ENCODE measurements around the gene NLRC4.

Gene NLRC4

DNA sequence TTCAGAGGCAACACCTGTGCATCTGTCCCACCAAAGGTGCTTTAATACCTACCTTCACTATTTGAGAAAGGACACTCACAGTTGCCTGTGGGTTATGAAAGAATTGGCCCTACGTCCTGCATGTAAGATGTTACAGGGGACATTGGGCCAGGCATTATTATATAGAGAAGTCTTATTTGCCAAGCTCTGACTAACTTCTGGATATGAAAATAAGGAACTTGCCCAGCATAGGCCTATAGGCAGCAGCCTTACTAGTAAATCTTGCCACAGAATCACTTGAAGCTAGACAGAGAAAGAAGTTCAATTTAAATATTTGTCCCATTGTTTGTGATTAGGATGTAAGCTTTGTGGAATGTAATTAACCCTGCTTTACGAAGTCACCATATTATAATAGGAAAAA is 41.7 kb downstream of the NLRC4 start:
- Histone ChIP-seq H3K9ac (ENCODE audit: low read length) (no peak overlapping the region), H4K20me1 (ENCODE audit: low read depth, low read length) (no peaks in the 10 kb centered on the region), H3K36me3 (ENCODE audit: low read length) (peaks cover 7% of the 10 kb centered on the region; the same call in 1 of the 2 replicates), H3K79me2 (ENCODE audit: insufficient read depth, low read length) (no peaks in the 10 kb centered on the region), H3F3A (ENCODE audit: insufficient read depth) (peaks cover 5% of the 10 kb centered on the region; the same call in 1 of the 2 replicates), H3K9me2 (replicated peaks; ENCODE audit: insufficient read depth, low read length) (no peaks in the 10 kb centered on the region), H3K9me3 (ENCODE audit: insufficient read depth, low read length) (no peaks in the 10 kb centered on the region), H3K27ac (ENCODE audit: low read depth, low read length) (no peak overlapping the region), H3K27me3 (ENCODE audit: low read length) (no peaks in the 10 kb centered on the region), H3K4me3 (ENCODE audit: insufficient read depth, low read length, poor library complexity, severe bottlenecking) (no peak overlapping the region), H2AFZ (ENCODE audit: low read depth, low read length, severe bottlenecking) (no peak overlapping the region), H3K4me2 (ENCODE audit: low read depth, low read length, poor library complexity, severe bottlenecking) (no peak overlapping the region)
- TF ChIP-seq EZH2phosphoT487 (conservative IDR thresholded peaks at IDR 0.05; ENCODE audit: low read length), result no peak
- TF ChIP-seq, protein P1, sequence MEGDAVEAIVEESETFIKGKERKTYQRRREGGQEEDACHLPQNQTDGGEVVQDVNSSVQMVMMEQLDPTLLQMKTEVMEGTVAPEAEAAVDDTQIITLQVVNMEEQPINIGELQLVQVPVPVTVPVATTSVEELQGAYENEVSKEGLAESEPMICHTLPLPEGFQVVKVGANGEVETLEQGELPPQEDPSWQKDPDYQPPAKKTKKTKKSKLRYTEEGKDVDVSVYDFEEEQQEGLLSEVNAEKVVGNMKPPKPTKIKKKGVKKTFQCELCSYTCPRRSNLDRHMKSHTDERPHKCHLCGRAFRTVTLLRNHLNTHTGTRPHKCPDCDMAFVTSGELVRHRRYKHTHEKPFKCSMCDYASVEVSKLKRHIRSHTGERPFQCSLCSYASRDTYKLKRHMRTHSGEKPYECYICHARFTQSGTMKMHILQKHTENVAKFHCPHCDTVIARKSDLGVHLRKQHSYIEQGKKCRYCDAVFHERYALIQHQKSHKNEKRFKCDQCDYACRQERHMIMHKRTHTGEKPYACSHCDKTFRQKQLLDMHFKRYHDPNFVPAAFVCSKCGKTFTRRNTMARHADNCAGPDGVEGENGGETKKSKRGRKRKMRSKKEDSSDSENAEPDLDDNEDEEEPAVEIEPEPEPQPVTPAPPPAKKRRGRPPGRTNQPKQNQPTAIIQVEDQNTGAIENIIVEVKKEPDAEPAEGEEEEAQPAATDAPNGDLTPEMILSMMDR (IDR thresholded peaks at IDR 0.05; ENCODE audit: insufficient read depth, low read length, poor library complexity, severe bottlenecking), result no peak

DNA sequence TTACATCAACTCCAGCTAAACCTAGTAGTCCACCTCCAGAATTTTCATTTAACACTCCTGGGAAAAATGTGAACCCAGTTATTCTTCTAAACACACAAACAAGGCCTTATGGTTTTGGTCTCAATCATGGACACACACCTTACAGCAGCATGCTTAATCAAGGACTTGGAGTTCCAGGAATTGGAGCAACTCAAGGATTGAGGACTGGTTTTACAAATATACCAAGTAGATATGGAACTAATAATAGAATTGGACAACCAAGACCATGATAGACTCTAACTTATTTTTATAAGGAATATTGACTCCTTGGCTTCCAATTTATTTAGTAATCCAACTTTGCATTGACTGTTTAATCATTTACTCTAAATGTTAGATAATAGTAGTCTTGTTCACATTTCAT is 44.2 kb downstream of the NLRC4 start:
- peaks cover 7% of the 10 kb centered on the region; the same call in 1 of the 2 replicates for H3K36me3 ChIP-seq (ENCODE audit: low read length)

DNA sequence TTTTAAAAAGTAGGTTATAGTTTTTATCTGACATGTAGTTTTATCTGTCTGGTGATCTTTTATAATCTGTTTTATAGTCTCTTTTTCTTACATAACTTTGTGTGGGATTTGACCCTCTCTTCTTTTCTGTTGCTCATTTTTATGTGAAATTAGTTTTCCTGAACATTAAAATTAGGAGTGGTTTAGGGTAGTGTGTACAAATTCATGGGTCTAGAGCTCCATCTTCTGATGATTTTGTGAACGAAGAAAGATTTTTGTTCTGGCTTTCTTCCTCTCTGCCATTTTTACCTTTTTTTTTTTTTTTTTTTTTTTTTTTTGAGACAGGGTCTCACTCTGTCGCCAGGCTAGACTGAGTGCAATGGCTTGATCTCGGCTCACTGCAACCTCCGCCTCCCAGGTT is 52.4 kb downstream of the NLRC4 start:
- Histone ChIP-seq H3K36me3 (ENCODE audit: low read length) (no peaks in the 10 kb centered on the region), H3F3A (ENCODE audit: insufficient read depth) (no peaks in the 10 kb centered on the region), H3K27me3 (ENCODE audit: low read length) (no peaks in the 10 kb centered on the region), H3K79me2 (ENCODE audit: insufficient read depth, low read length) (no peaks in the 10 kb centered on the region), H4K20me1 (ENCODE audit: low read depth, low read length) (no peaks in the 10 kb centered on the region), H3K9me2 (replicated peaks; ENCODE audit: insufficient read depth, low read length) (no peaks in the 10 kb centered on the region), H3K4me3 (ENCODE audit: insufficient read depth, low read length, poor library complexity, severe bottlenecking) (no peak overlapping the region), H3K9ac (ENCODE audit: low read length) (no peak overlapping the region), H3K4me2 (ENCODE audit: low read depth, low read length, poor library complexity, severe bottlenecking) (no peak overlapping the region), H3K9me3 (ENCODE audit: insufficient read depth, low read length) (no peaks in the 10 kb centered on the region), H2AFZ (ENCODE audit: low read depth, low read length, severe bottlenecking) (no peak overlapping the region), H3K27ac (ENCODE audit: low read depth, low read length) (no peak overlapping the region)
- no peak for TF ChIP-seq EZH2phosphoT487 (conservative IDR thresholded peaks at IDR 0.05; ENCODE audit: low read length)
- TF ChIP-seq, protein P1 (IDR thresholded peaks at IDR 0.05; ENCODE audit: insufficient read depth, low read length, poor library complexity, severe bottlenecking), result no peak

More for the DNA sequence above, 44.2 kb downstream of the NLRC4 start:
- no peak overlapping the region for H3K4me2 ChIP-seq (ENCODE audit: low read depth, low read length, poor library complexity, severe bottlenecking)
- H3F3A ChIP-seq (ENCODE audit: insufficient read depth), result peaks cover 5% of the 10 kb centered on the region; the same call in 1 of the 2 replicates
- H3K9ac ChIP-seq (ENCODE audit: low read length), result no peak overlapping the region
- H3K27me3 ChIP-seq (ENCODE audit: low read length), result no peaks in the 10 kb centered on the region
- H3K9me3 ChIP-seq (ENCODE audit: insufficient read depth, low read length), result no peaks in the 10 kb centered on the region
- no peaks in the 10 kb centered on the region for H3K79me2 ChIP-seq (ENCODE audit: insufficient read depth, low read length)
- no peak overlapping the region for H3K27ac ChIP-seq (ENCODE audit: low read depth, low read length)
- H4K20me1 ChIP-seq (ENCODE audit: low read depth, low read length), result no peaks in the 10 kb centered on the region
- H2AFZ ChIP-seq (ENCODE audit: low read depth, low read length, severe bottlenecking), result no peak overlapping the region
- no peak overlapping the region for H3K4me3 ChIP-seq (ENCODE audit: insufficient read depth, low read length, poor library complexity, severe bottlenecking)
- TF ChIP-seq, protein P1 (IDR thresholded peaks at IDR 0.05; ENCODE audit: insufficient read depth, low read length, poor library complexity, severe bottlenecking), result no peak
- no peak for TF ChIP-seq EZH2phosphoT487 (conservative IDR thresholded peaks at IDR 0.05; ENCODE audit: low read length)
- no peaks in the 10 kb centered on the region for H3K9me2 ChIP-seq (replicated peaks; ENCODE audit: insufficient read depth, low read length)
